ENCODE results near the gene BRD1.
"Not testable (repeated sequence)": the region's sequence is repeated elsewhere in the genome, so short reads cannot be mapped to it uniquely, and the experiment has no call there.

BRD1 gene

GRCh38 chr22:49852898-49853894, 25.5 kb upstream of the BRD1 start, which contains the start of gene ZBED4:
Gene ZBED4, plus strand, starts transcription at chr22:49853844. Its CDS starts 29,819 bp downstream, at chr22:49883663.
- peak; percentile 99 for DNase-seq

- DNase-seq: not testable (repeated sequence)
Observed at GRCh38 chr22:49852568-49852897, 24.9 kb upstream of the BRD1 start.

GRCh38 chr22:49850959-49851802, 23.5 kb upstream of the BRD1 start:
- peak; percentile 61 for DNase-seq

GRCh38 chr22:49850021-49850911, 22.6 kb upstream of the BRD1 start:
- peak; percentile 59 for DNase-seq

- peak; percentile 71 for DNase-seq
Observed at GRCh38 chr22:49849161-49850020, 21.7 kb upstream of the BRD1 start.

- peak; percentile 63 for DNase-seq
Observed at GRCh38 chr22:49848690-49849160, 21.1 kb upstream of the BRD1 start.

- peak; percentile 59 for DNase-seq
Observed at GRCh38 chr22:49847751-49848689, 20.3 kb upstream of the BRD1 start.

- peak; percentile 59 for DNase-seq
Observed at GRCh38 chr22:49845666-49846459, 18.2 kb upstream of the BRD1 start.

GRCh38 chr22:49845241-49845640, 17.6 kb upstream of the BRD1 start:
- peak; percentile 50 for DNase-seq

GRCh38 chr22:49838771-49839717, 11.4 kb upstream of the BRD1 start:
- DNase-seq: peak; percentile 95

- DNase-seq: no peak
Observed at GRCh38 chr22:49833340-49834007, 5.8 kb upstream of the BRD1 start.

- DNase-seq: no peak
Observed at GRCh38 chr22:49829044-49829853, 1.6 kb upstream of the BRD1 start.

- no peak for DNase-seq
Observed at GRCh38 chr22:49828599-49828965, 909 bp upstream of the BRD1 start.

- DNase-seq: no peak
Observed at GRCh38 chr22:49827271-49827852, 311 bp downstream of the BRD1 start.

- DNase-seq: peak; percentile 77
Observed at GRCh38 chr22:49826603-49827270, 936 bp downstream of the BRD1 start.
